NCI-H345 (cell line): ENCODE measurements around the gene IFITM10.

ENCODE experiments used
- DNase-seq: peaks from one replicate; lab custom pipeline; 2025; lab: John Stamatoyannopoulos, UW

The IFITM10 gene

GRCh38 chr11:1763796-1764661, 13.6 kb upstream of the IFITM10 start, which contains the start of gene CTSD:
TSS of gene CTSD (minus strand) at chr11:1763927. CDS start at chr11:1763859, 68 bp downstream.
- peak; percentile 87 for DNase-seq

GRCh38 chr11:1763336-1763795, 13.0 kb upstream of the IFITM10 start:
- DNase-seq: no peak

- DNase-seq: no peak
These were observed 12.3 kb upstream of the IFITM10 start for GRCh38 chr11:1762537-1763302.

GRCh38 chr11:1761857-1762536, 11.6 kb upstream of the IFITM10 start:
- no peak for DNase-seq

GRCh38 chr11:1761110-1761856, 10.9 kb upstream of the IFITM10 start:
- no peak for DNase-seq

- DNase-seq: no peak
These were observed 10.1 kb upstream of the IFITM10 start for GRCh38 chr11:1760351-1761109.

- no peak for DNase-seq
These were observed 9.4 kb upstream of the IFITM10 start for GRCh38 chr11:1759851-1760220.

GRCh38 chr11:1759151-1759850, 8.9 kb upstream of the IFITM10 start:
- DNase-seq: no peak

GRCh38 chr11:1758611-1759150, 8.3 kb upstream of the IFITM10 start:
- no peak for DNase-seq

GRCh38 chr11:1757861-1758610, 7.6 kb upstream of the IFITM10 start:
- no peak for DNase-seq

GRCh38 chr11:1756791-1757771, 6.7 kb upstream of the IFITM10 start:
- DNase-seq: no peak

GRCh38 chr11:1755692-1756561, 5.5 kb upstream of the IFITM10 start:
- no peak for DNase-seq

- no peak for DNase-seq
These were observed 4.9 kb upstream of the IFITM10 start for GRCh38 chr11:1755344-1755691.

GRCh38 chr11:1754376-1755150, 4.2 kb upstream of the IFITM10 start:
- no peak for DNase-seq

- DNase-seq: no peak
These were observed 3.5 kb upstream of the IFITM10 start for GRCh38 chr11:1753929-1754305.

- DNase-seq: no peak
These were observed 3.0 kb upstream of the IFITM10 start for GRCh38 chr11:1753229-1753928.
